CMK (cell line): ENCODE results near the gene NANOS1.

Source experiments
- DNase-seq: peaks from one replicate; pipeline ENCODE4 v3.0.0-alpha.2; 2010; ENCODE audit warnings: low read depth

Gene NANOS1, protein sequence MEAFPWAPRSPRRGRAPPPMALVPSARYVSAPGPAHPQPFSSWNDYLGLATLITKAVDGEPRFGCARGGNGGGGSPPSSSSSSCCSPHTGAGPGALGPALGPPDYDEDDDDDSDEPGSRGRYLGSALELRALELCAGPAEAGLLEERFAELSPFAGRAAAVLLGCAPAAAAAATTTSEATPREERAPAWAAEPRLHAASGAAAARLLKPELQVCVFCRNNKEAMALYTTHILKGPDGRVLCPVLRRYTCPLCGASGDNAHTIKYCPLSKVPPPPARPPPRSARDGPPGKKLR

GRCh38 chr10:119029613-119030420 lies at the start of gene NANOS1:
Gene NANOS1 (plus strand): TSS chr10:119029714. CDS start chr10:119029802, 88 bp downstream.
- no peak for DNase-seq

GRCh38 chr10:118980135-118980865 lies 49.2 kb upstream of the NANOS1 start:
- no peak for DNase-seq

GRCh38 chr10:118980870-118981269 lies 48.6 kb upstream of the NANOS1 start:
- no peak for DNase-seq

GRCh38 chr10:118981946-118982345 lies 47.6 kb upstream of the NANOS1 start:
- no peak for DNase-seq

GRCh38 chr10:118982366-118982765 lies 47.1 kb upstream of the NANOS1 start:
- DNase-seq: no peak

- no peak for DNase-seq
Observed at GRCh38 chr10:118983263-118983662, 46.3 kb upstream of the NANOS1 start.

DNA sequence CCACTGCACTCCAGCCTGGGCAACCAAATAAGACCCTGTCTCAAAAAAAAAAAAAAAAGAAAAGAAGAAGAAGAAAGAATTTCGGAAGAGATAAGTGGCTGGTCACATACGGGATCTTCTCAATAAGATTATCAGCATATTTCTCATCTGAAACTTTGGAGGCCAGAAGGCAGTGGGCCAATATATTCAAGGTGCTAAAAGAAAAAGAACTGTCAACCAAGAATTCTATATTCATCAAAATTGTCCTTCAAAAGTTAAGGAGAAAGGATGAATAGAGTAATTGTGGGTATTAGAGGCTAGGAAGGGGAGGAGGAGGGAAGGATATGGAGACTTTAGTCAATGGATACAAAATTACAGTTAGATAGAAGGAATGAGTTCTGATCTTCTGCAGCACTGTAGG lies 43.9 kb upstream of the NANOS1 start:
- no peak for DNase-seq

GRCh38 chr10:118986815-118987790 lies 42.4 kb upstream of the NANOS1 start:
- DNase-seq: no peak

- DNase-seq: no peak
Observed at GRCh38 chr10:118990326-118990725, 39.2 kb upstream of the NANOS1 start.

DNA sequence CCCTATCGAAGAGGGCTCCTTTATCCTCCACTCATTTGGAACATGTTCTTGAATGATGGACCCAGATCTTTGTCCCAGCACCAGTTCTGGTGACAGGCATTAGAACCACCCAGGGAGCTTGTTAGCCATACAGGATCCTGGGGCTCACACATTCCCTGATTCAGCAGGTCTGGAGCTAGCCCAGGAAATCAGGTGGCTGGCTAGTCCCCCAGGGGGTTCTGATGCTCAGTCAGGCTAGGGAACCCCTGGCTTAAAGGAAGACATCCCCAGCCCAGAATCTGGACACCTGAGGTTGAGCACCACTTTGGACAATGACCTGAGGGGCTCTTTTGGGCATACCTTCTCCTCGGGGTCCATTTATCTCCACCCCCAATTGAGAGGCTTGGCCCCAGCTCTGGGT lies 37.0 kb upstream of the NANOS1 start:
- DNase-seq: no peak

- no peak for DNase-seq
Observed at GRCh38 chr10:118993214-118993613, 36.3 kb upstream of the NANOS1 start.

GRCh38 chr10:118994321-118994720 lies 35.2 kb upstream of the NANOS1 start:
- no peak for DNase-seq

- no peak for DNase-seq
Observed at GRCh38 chr10:118995739-118996138, 33.8 kb upstream of the NANOS1 start.

GRCh38 chr10:118997379-118997778 lies 32.1 kb upstream of the NANOS1 start:
- DNase-seq: no peak

- DNase-seq: no peak
Observed at GRCh38 chr10:118998183-118998582, 31.3 kb upstream of the NANOS1 start.

GRCh38 chr10:119001717-119002500 lies 27.6 kb upstream of the NANOS1 start:
- no peak for DNase-seq

GRCh38 chr10:119003572-119004289 lies 25.8 kb upstream of the NANOS1 start:
- no peak for DNase-seq

DNA sequence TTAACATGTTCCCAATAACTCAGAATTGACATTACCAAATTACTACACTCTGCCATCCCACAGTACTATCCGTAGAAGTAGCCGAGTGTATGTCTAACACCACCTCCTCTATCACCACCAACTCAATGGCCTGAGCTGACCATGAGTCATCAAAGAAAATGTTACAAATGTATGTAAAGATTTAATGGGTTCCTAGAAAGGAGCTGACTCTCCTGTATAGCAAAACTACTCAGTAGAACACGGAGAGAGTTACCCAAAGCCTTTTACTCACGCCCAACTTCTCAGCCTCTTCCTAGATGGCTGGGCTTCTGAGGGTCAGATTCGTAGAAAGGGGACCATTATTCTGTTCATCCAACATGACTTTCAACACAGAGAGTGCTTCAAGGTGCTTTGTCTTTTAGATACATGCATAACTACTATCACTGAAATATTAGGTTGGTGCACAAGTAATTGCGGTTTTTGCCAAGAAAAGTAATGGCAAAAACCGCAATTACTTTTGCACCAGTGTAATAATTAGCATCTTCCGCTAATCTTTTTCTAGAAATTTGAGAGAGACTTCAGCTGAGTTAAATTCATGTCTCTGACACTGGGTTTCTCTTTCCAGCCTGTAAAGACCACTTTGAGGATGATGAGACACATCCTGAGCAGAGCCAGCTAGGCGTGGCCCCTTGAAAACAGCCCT lies 24.0 kb upstream of the NANOS1 start:
- no peak for DNase-seq

DNA sequence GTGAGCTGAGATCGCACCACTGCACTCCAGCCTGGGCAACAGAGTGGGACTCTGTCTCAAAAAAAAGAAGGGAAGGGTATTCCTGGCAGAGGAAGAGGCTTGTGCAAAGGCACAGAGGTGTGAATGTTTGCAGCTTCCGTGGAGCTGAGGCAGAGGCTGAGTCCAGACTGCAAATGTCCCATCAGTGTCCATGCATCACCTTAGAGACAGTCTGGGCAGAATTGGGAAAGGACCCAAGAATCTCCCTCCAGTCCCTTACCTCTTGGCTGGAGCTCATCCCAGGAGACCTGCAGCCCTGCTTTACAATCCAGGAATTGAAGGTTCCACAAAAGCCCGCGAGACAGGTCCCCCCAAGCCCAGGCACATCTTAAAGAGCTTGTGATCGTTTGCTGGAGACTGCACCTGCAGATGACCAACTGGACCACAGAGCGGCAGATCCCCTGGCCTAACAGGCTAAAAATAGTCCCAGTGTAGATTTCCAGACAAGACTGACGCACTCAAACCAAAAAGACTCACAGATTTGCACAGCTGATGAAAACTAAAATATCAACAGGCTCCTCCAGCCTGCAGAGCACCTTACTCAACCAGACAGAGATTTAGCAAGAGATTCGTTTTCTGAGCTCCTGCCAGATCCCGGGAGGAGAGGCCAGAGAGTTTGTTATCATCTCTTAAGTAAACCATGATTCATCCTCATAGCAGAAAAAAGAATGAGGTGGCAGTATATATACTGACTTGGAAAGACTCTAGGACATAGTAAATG lies 22.9 kb upstream of the NANOS1 start:
- DNase-seq: no peak
